ENCODE results near the gene FAM169A.
A peak's percentile ranks its signal among the peaks of the same experiment; 100 is the strongest.
"Not testable (repeated sequence)": the region's sequence is repeated elsewhere in the genome, so short reads cannot be mapped to it uniquely, and the experiment has no call there.

FAM169A gene

GRCh38 chr5:74787424-74787823, 78.8 kb downstream of the FAM169A start:
- DNase-seq: no peak

- no peak for DNase-seq
Observed at GRCh38 chr5:74786851-74787250, 79.3 kb downstream of the FAM169A start.

GRCh38 chr5:74778609-74779008, 87.6 kb downstream of the FAM169A start:
- no peak for DNase-seq

- DNase-seq: no peak
Observed at GRCh38 chr5:74772359-74772758, 93.8 kb downstream of the FAM169A start.

- peak; percentile 13 for DNase-seq
Observed at GRCh38 chr5:74767579-74767913, 98.6 kb downstream of the FAM169A start.

GRCh38 chr5:74766849-74767578, 99.2 kb downstream of the FAM169A start, which contains the start of the genes GFM2 and NSA2:
Gene GFM2 (minus strand): TSS chr5:74767117. CDS start chr5:74763742, 3,375 bp downstream.
Gene NSA2 (plus strand): TSS chr5:74767249. CDS start chr5:74767361, 112 bp downstream.
- DNase-seq: peak; percentile 93

- no peak for DNase-seq
Observed at GRCh38 chr5:74766418-74766848, 99.8 kb downstream of the FAM169A start.

GRCh38 chr5:74765929-74766328, 100.3 kb downstream of the FAM169A start:
- no peak for DNase-seq

- DNase-seq: no peak
Observed at GRCh38 chr5:74765201-74765600, 101.0 kb downstream of the FAM169A start.

- DNase-seq: no peak
Observed at GRCh38 chr5:74763504-74763903, 102.7 kb downstream of the FAM169A start.

- peak; percentile 36 for DNase-seq
Observed at GRCh38 chr5:74762599-74762998, 103.6 kb downstream of the FAM169A start.

- no peak for DNase-seq
Observed at GRCh38 chr5:74761241-74761640, 104.9 kb downstream of the FAM169A start.

GRCh38 chr5:74748742-74749141, 117.4 kb downstream of the FAM169A start:
- not testable (repeated sequence) for DNase-seq

GRCh38 chr5:74738406-74738805, 127.8 kb downstream of the FAM169A start:
- DNase-seq: no peak

GRCh38 chr5:74736759-74737158, 129.4 kb downstream of the FAM169A start:
- DNase-seq: no peak
